Upper lobe of right lung (tissue), 1 donor: ENCODE measurements around the gene CACTIN. TPM values are rescaled to one million over a fixed set of nuclear protein-coding genes. Genes with fewer than 3 reads are reported as not detected.

Experiments
- ATAC-seq: fragments of 200-7000 bp; cut with Tn5 transposase; one replicate; pipeline ENCODE4 v1.9.1; 2020; ENCODE audit warnings: mild to moderate bottlenecking, moderate library complexity
- DNase-seq: peaks from one replicate; pipeline ENCODE4 v3.0.0-alpha.2; 2020
- H3K27ac ChIP-seq: fragments of 200-600 bp; one replicate; pipeline ENCODE4 v1.8.0; 2022
- H3K27me3 ChIP-seq: fragments of 200-600 bp; one replicate; pipeline ENCODE4 v1.8.0; 2022; ENCODE audit warnings: mild to moderate bottlenecking
- H3K36me3 ChIP-seq: fragments of 200-600 bp; one replicate; pipeline ENCODE4 v1.8.0; 2022
- H3K4me1 ChIP-seq: fragments of 200-600 bp; one replicate; pipeline ENCODE4 v1.8.0; 2022
- H3K4me3 ChIP-seq: fragments of 200-600 bp; one replicate; pipeline ENCODE4 v1.8.0; 2022; ENCODE audit warnings: mild to moderate bottlenecking
- H3K9me3 ChIP-seq: fragments of 200-600 bp; one replicate; pipeline ENCODE4 v1.8.0; 2022
- CTCF ChIP-seq: fragments of 200-600 bp; IDR thresholded peaks from one replicate; pipeline ENCODE4 v1.8.0; 2022; ENCODE audit warnings: antibody characterized with exemption
- intact Hi-C: fragments of 100-400 bp; cut with DNase I; formaldehyde crosslinking; loops from one replicate; pipeline ENCODE4 v1.11.0; 2022
- total RNA-seq: library from RNA; stranded (reverse); fragmentation: NEBNext Ultra II Directional; extraction: Animal tissue kit (Norgen Biotek cat#: 25700); gene quantifications from one replicate; pipeline ENCODE4 v1.2.1, GENCODE V29; 2021
- donor health status: DM: no; HTN: yes; CAD: no; lungs with severe emphysema.

CACTIN gene
- total RNA-seq, 1 donor from 2014 or later = 24.3 TPM

GRCh38 chr19:3658870-3659745 lies 32.5 kb upstream of the CACTIN start:
- TF ChIP-seq CTCF = no peak
- no peaks in the 10 kb centered on the region for H3K9me3 ChIP-seq
- H3K27ac ChIP-seq = no peak overlapping the region
- H3K36me3 ChIP-seq = peaks cover 40% of the 10 kb centered on the region
- no peak overlapping the region for H3K4me3 ChIP-seq
- no peaks in the 10 kb centered on the region for H3K27me3 ChIP-seq
- ATAC-seq (no peak), DNase-seq (no peak)
- intact Hi-C loops = no loop called here
- no peaks in the 10 kb centered on the region for H3K4me1 ChIP-seq

- intact Hi-C loops = no loop called here
- Histone ChIP-seq H3K4me1 (no peaks in the 10 kb centered on the region), H3K27me3 (no peaks in the 10 kb centered on the region), H3K27ac (no peak overlapping the region), H3K4me3 (no peak overlapping the region), H3K36me3 (peaks cover 34% of the 10 kb centered on the region), H3K9me3 (no peaks in the 10 kb centered on the region)
- no peak for DNase-seq
- TF ChIP-seq CTCF = no peak
- no peak for ATAC-seq
These were observed 31.6 kb upstream of the CACTIN start for GRCh38 chr19:3658004-3658869.

GRCh38 chr19:3657395-3657769 lies 30.8 kb upstream of the CACTIN start:
- no peak overlapping the region for H3K27ac ChIP-seq
- no peak for TF ChIP-seq CTCF
- DNase-seq = no peak
- H3K4me1 ChIP-seq = no peaks in the 10 kb centered on the region
- ATAC-seq = no peak
- no peak overlapping the region for H3K4me3 ChIP-seq
- H3K36me3 ChIP-seq = peaks cover 43% of the 10 kb centered on the region
- no peaks in the 10 kb centered on the region for H3K27me3 ChIP-seq
- H3K9me3 ChIP-seq = no peaks in the 10 kb centered on the region
- intact Hi-C loops = no loop called here

- intact Hi-C loops = no loop called here
These were observed 30.3 kb upstream of the CACTIN start for GRCh38 chr19:3656747-3657394.

More at GRCh38 chr19:3656747-3657394, 30.3 kb upstream of the CACTIN start:
- DNase-seq (no peak), ATAC-seq (no peak)
- Histone ChIP-seq H3K36me3 (peaks cover 48% of the 10 kb centered on the region), H3K4me3 (no peak overlapping the region), H3K4me1 (no peaks in the 10 kb centered on the region), H3K27me3 (no peaks in the 10 kb centered on the region), H3K9me3 (no peaks in the 10 kb centered on the region), H3K27ac (no peak overlapping the region)
- TF ChIP-seq CTCF = no peak
